NB4 (cell line): ENCODE data around the gene EMC10.
"Not testable (repeated sequence)": the region's sequence is repeated elsewhere in the genome, so short reads cannot be mapped to it uniquely, and the experiment has no call there.

Experiments
- DNase-seq: peaks from one replicate; pipeline ENCODE4 v3.0.0; 2010; ENCODE audit warnings: low read depth
- H3K4me3 ChIP-seq: one replicate; pipeline ENCODE4 v1.5.1; 2011; ENCODE audit warnings: mild to moderate bottlenecking, low read depth, low read length, moderate library complexity
- CTCF ChIP-seq: IDR thresholded peaks from one replicate; pipeline ENCODE4 v1.5.1; 2012; ENCODE audit warnings: low read depth, low read length
- MAX ChIP-seq: IDR thresholded peaks from 2 replicates; pipeline ENCODE4 v1.6.1; 2011; ENCODE audit warnings: low read depth, low read length
- MYC ChIP-seq: IDR thresholded peaks from 2 replicates; pipeline ENCODE4 v1.6.1; 2011; ENCODE audit warnings: low read depth, low read length
- POLR2A ChIP-seq: IDR thresholded peaks from 2 replicates; pipeline ENCODE4 v1.6.1; 2011; ENCODE audit warnings: mild to moderate bottlenecking; ENCODE audit not compliant: insufficient read length; ENCODE audit errors: extremely low read depth

Gene EMC10

GRCh38 chr19:50435627-50436026 is 40.7 kb upstream of the EMC10 start:
- no peak for DNase-seq
- TF ChIP-seq CTCF, result no peak
- TF ChIP-seq MAX, result no peak
- TF ChIP-seq POLR2A, result no peak
- no peak for TF ChIP-seq MYC
- H3K4me3 ChIP-seq, result no peak overlapping the region

- DNase-seq, result no peak
- no peak overlapping the region for H3K4me3 ChIP-seq
- no peak for TF ChIP-seq POLR2A
- no peak for TF ChIP-seq MYC
- no peak for TF ChIP-seq MAX
- no peak for TF ChIP-seq CTCF
These were observed 38.4 kb upstream of the EMC10 start for GRCh38 chr19:50437862-50438449.

GRCh38 chr19:50439130-50439529 is 37.2 kb upstream of the EMC10 start:
- not testable (repeated sequence) for DNase-seq, H3K4me3 ChIP-seq

GRCh38 chr19:50444059-50444458 is 32.2 kb upstream of the EMC10 start:
- no peak for DNase-seq
- no peak for TF ChIP-seq CTCF
- TF ChIP-seq POLR2A, result no peak
- no peak for TF ChIP-seq MAX
- no peak for TF ChIP-seq MYC
- H3K4me3 ChIP-seq, result no peak overlapping the region

GRCh38 chr19:50447053-50447452 is 29.3 kb upstream of the EMC10 start:
- TF ChIP-seq MAX (no peak), CTCF (no peak), POLR2A (no peak), MYC (no peak)
- no peak overlapping the region for H3K4me3 ChIP-seq
- DNase-seq, result no peak

GRCh38 chr19:50447750-50448149 is 28.6 kb upstream of the EMC10 start:
- H3K4me3 ChIP-seq, result no peak overlapping the region
- no peak for TF ChIP-seq MYC
- TF ChIP-seq MAX, result no peak
- no peak for TF ChIP-seq CTCF
- TF ChIP-seq POLR2A, result no peak
- no peak for DNase-seq
